Loucy (cell line): ENCODE data around the gene SCN3B.
A peak's percentile ranks its signal among the peaks of the same experiment; 100 is the strongest.

Source experiments
- H2AFZ ChIP-seq: fragments of 200-600 bp; sonication (generic); 2 replicates; pipeline ENCODE4 v1.6.0; 2016; ENCODE audit warnings: antibody characterized with exemption, mild to moderate bottlenecking, low read length, moderate library complexity
- H3F3A ChIP-seq: fragments of 200-600 bp; 2 replicates; pipeline ENCODE4 v1.6.0; 2016; ENCODE audit warnings: antibody characterized with exemption, low read depth, mild to moderate bottlenecking
- H3K27me3 ChIP-seq: fragments of 200-600 bp; sonication (generic); 2 replicates; pipeline ENCODE4 v1.6.1; 2014; ENCODE audit warnings: low read length, mild to moderate bottlenecking; ENCODE audit not compliant: insufficient read depth, poor library complexity, severe bottlenecking
- H3K36me3 ChIP-seq: fragments of 200-600 bp; sonication (generic); 2 replicates; pipeline ENCODE4 v1.6.1; 2016; ENCODE audit warnings: low read length; ENCODE audit not compliant: insufficient read depth
- H3K4me1 ChIP-seq: fragments of 200-600 bp; sonication (generic); 2 replicates; pipeline ENCODE4 v1.5.1; 2014; ENCODE audit warnings: low read length, mild to moderate bottlenecking; ENCODE audit not compliant: insufficient read depth, poor library complexity, severe bottlenecking
- H3K4me2 ChIP-seq: fragments of 200-600 bp; sonication (generic); 2 replicates; pipeline ENCODE4 v1.6.0; 2014; ENCODE audit warnings: antibody characterized with exemption, low read length, low read depth, mild to moderate bottlenecking; ENCODE audit not compliant: poor library complexity, severe bottlenecking
- H3K4me3 ChIP-seq: fragments of 200-600 bp; sonication (generic); 2 replicates; pipeline ENCODE4 v1.5.1; 2014; ENCODE audit warnings: low read length, mild to moderate bottlenecking, mixed read lengths; ENCODE audit not compliant: poor library complexity, severe bottlenecking
- H3K79me2 ChIP-seq: fragments of 200-600 bp; sonication (generic); 2 replicates; pipeline ENCODE4 v1.6.1; 2014; ENCODE audit warnings: low read length; ENCODE audit not compliant: insufficient read depth
- H3K9ac ChIP-seq: fragments of 200-600 bp; sonication (generic); 2 replicates; pipeline ENCODE4 v1.6.0; 2014; ENCODE audit warnings: mild to moderate bottlenecking, low read depth, low read length, moderate library complexity; ENCODE audit not compliant: poor library complexity, severe bottlenecking
- H3K9me2 ChIP-seq: fragments of 200-600 bp; sonication (generic); replicated peaks from 2 replicates; pipeline ENCODE4 v1.6.1; 2016; ENCODE audit warnings: low read depth, low read length, mixed read lengths
- H3K9me3 ChIP-seq: fragments of 200-600 bp; sonication (generic); 2 replicates; pipeline ENCODE4 v1.6.1; 2014; ENCODE audit warnings: mild to moderate bottlenecking, antibody characterized with exemption, low read length, low read depth; ENCODE audit not compliant: insufficient read depth
- H4K20me1 ChIP-seq: fragments of 200-600 bp; sonication (generic); 2 replicates; pipeline ENCODE4 v1.6.0; 2014; ENCODE audit warnings: antibody characterized with exemption, low read length, mild to moderate bottlenecking; ENCODE audit not compliant: insufficient read depth, poor library complexity, severe bottlenecking
- EZH2phosphoT487 ChIP-seq: fragments of 200-600 bp; IDR thresholded peaks from 2 replicates; pipeline ENCODE4 v1.6.1; 2018; ENCODE audit warnings: antibody characterized with exemption, mild to moderate bottlenecking, moderate library complexity, borderline replicate concordance
- TF ChIP-seq, protein P1 (sequence below): fragments of 200-600 bp; sonication (generic); conservative IDR thresholded peaks from 2 replicates; pipeline ENCODE4 v1.5.1; 2014; ENCODE audit warnings: mild to moderate bottlenecking, antibody characterized with exemption, low read length

The SCN3B gene, protein sequence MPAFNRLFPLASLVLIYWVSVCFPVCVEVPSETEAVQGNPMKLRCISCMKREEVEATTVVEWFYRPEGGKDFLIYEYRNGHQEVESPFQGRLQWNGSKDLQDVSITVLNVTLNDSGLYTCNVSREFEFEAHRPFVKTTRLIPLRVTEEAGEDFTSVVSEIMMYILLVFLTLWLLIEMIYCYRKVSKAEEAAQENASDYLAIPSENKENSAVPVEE

DNA sequence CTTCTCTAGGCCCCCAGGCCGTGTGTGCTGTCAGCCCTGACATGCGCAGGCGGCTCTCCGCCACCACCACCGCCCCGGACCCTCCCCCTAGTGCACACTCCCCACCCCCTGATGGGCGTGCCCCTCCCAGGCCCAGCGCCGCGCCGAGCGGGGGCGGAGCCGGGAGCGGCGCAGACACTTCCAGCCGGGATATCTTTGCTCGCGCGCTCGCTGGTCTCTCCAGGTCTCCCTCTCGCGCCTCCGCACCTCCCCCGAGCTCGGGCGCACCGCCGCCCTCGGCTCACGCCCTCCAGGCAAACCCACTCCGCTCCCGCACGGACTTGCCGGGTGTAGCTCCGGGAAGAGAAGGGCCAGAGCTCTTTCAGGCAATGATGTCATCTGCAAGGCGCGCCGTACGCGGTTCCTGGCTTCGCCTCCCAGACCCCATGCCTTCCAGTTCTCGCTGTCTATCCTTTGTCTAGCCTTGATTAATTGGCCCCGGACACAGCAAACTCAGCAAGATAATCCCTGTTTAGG, at the start of gene SCN3B:
SCN3B (minus strand) TSS at position 59 of the 516 bp plus-strand sequence. CDS start 823 bp downstream, outside the sequence.
- no peak within 1 kb of the TSS for H2AFZ ChIP-seq
- peak within 1 kb of the TSS; percentile 20 for H3K4me2 ChIP-seq
- H3K9me3 ChIP-seq = no peaks in the 10 kb centered on the region
- no peaks in the 10 kb centered on the region for H3F3A ChIP-seq
- H3K79me2 ChIP-seq = no peaks in the 10 kb centered on the region
- no peaks in the 10 kb centered on the region for H3K4me1 ChIP-seq
- H3K9ac ChIP-seq = no peak within 1 kb of the TSS
- no peak within 1 kb of the TSS for H3K4me3 ChIP-seq
- TF ChIP-seq, protein P1, sequence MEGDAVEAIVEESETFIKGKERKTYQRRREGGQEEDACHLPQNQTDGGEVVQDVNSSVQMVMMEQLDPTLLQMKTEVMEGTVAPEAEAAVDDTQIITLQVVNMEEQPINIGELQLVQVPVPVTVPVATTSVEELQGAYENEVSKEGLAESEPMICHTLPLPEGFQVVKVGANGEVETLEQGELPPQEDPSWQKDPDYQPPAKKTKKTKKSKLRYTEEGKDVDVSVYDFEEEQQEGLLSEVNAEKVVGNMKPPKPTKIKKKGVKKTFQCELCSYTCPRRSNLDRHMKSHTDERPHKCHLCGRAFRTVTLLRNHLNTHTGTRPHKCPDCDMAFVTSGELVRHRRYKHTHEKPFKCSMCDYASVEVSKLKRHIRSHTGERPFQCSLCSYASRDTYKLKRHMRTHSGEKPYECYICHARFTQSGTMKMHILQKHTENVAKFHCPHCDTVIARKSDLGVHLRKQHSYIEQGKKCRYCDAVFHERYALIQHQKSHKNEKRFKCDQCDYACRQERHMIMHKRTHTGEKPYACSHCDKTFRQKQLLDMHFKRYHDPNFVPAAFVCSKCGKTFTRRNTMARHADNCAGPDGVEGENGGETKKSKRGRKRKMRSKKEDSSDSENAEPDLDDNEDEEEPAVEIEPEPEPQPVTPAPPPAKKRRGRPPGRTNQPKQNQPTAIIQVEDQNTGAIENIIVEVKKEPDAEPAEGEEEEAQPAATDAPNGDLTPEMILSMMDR = no peak
- no peak for TF ChIP-seq EZH2phosphoT487
- H3K9me2 ChIP-seq = no peaks in the 10 kb centered on the region
- H4K20me1 ChIP-seq = no peaks in the 10 kb centered on the region
- no peaks in the 10 kb centered on the region for H3K36me3 ChIP-seq
- no peaks in the 10 kb centered on the region for H3K27me3 ChIP-seq

DNA sequence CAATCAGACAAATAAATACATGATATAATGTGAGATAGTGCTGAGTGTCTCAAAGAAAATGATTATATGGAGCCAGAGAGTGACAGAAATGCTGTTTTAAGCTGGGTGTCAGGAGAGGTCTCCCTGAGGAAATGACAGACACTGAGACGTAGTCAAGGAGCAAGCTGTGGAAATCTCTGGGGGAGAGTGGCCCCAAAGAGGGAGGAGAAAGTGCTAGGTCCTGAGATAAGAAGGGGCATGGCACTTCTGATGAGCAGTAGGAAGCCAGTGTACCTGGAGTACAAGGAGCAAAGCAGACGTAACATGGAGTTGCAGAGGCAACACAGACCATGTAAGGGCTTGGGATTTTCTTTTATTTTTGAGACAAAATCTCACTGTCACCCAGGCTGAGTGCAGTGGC, 48.3 kb upstream of the SCN3B start:
- H3K9me3 ChIP-seq = no peaks in the 10 kb centered on the region
- no peaks in the 10 kb centered on the region for H3K9me2 ChIP-seq
- H3F3A ChIP-seq = no peaks in the 10 kb centered on the region
- TF ChIP-seq EZH2phosphoT487 = no peak
- TF ChIP-seq, protein P1 = no peak
- no peak overlapping the region for H3K4me3 ChIP-seq
- H3K79me2 ChIP-seq = no peaks in the 10 kb centered on the region
- no peaks in the 10 kb centered on the region for H4K20me1 ChIP-seq
- H3K36me3 ChIP-seq = no peaks in the 10 kb centered on the region
- no peak overlapping the region for H2AFZ ChIP-seq
- no peak overlapping the region for H3K9ac ChIP-seq
- H3K4me2 ChIP-seq = peak overlapping the region; percentile 41
- peaks cover 6% of the 10 kb centered on the region for H3K4me1 ChIP-seq
- no peaks in the 10 kb centered on the region for H3K27me3 ChIP-seq

DNA sequence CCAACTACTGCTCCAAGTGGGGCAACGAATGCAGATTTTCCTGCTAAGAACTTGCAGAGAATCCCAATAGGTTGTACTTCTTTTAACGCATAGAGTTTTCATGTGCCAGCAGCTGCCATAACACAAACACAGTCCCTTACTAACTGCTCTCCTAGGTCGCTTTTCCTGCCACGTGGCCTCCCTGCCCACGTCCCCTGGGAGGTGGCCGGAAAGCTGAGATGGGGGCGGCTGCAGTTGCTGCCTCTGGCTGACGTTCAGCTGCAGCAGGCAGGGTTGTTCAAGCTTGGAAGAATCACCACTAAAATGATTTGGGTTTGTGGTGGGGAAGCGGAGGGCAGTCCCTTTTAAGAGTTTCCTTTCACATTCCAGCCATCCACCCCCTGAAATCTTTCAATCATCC, 47.7 kb upstream of the SCN3B start:
- Histone ChIP-seq H3K79me2 (no peaks in the 10 kb centered on the region), H3F3A (no peaks in the 10 kb centered on the region), H3K36me3 (no peaks in the 10 kb centered on the region), H3K4me1 (peaks cover 6% of the 10 kb centered on the region), H3K27me3 (no peaks in the 10 kb centered on the region), H3K4me2 (peak overlapping the region; percentile 41), H3K4me3 (no peak overlapping the region), H3K9me3 (no peaks in the 10 kb centered on the region), H3K9me2 (no peaks in the 10 kb centered on the region), H3K9ac (no peak overlapping the region), H4K20me1 (no peaks in the 10 kb centered on the region), H2AFZ (peak overlapping the region; percentile 56; the same call in 1 of the 2 replicates)
- TF ChIP-seq EZH2phosphoT487 = no peak
- TF ChIP-seq, protein P1 = no peak
